Neuron (in vitro differentiated cells): ENCODE measurements around the gene EGFLAM.

Source experiments
- H2AFZ ChIP-seq: one replicate; pipeline ENCODE4 v1.6.1; 2013; ENCODE audit warnings: low read depth, mild to moderate bottlenecking, inconsistent platforms, low read length, moderate library complexity
- H3K27me3 ChIP-seq: one replicate; pipeline ENCODE4 v1.6.1; 2013; ENCODE audit warnings: low read length; ENCODE audit not compliant: insufficient read depth
- H3K36me3 ChIP-seq: one replicate; pipeline ENCODE4 v1.6.1; 2013; ENCODE audit warnings: low read length; ENCODE audit not compliant: insufficient read depth
- H3K4me1 ChIP-seq: one replicate; pipeline ENCODE4 v1.6.1; 2013; ENCODE audit warnings: low read length; ENCODE audit not compliant: insufficient read depth
- H3K4me3 ChIP-seq: 2 replicates; pipeline ENCODE4 v1.5.1; 2013; ENCODE audit warnings: mild to moderate bottlenecking, low read length, moderate library complexity
- H3K9me3 ChIP-seq: one replicate; pipeline ENCODE4 v1.6.1; 2013; ENCODE audit warnings: low read length

The EGFLAM gene

DNA sequence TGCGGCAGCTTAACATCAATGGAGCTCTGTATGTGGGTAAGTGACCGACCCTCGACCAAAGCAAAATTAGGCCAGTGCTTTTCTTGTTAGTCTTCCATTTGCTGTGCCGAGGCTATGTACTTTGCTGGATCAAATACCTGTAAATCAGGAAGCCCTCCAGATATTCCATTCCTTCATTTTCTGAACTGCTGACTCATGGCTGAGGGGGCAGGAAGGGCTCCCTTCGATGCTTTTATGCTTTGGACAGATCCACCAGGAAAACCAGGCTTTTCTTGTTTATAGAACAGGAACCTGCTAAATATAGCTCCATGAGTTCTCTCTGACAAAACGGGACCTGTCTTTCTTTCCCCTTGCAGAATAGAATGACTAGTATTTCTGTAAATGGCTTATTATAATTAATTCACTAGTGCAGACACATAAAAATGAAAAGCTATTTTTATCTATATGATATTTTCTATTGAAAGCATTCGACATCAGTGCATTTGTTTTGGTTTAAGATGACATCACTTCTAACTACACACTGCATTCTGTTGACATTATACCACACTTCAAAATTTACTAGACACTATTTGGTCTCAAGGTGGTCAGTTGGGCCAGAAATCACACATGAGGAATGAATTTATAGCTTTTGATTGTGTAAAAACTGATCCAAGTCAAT lies 204.7 kb downstream of the EGFLAM start:
- peaks cover 24% of the 10 kb centered on the region for H3K4me1 ChIP-seq
- no peak overlapping the region for H3K4me3 ChIP-seq
- H2AFZ ChIP-seq = no peak overlapping the region

DNA sequence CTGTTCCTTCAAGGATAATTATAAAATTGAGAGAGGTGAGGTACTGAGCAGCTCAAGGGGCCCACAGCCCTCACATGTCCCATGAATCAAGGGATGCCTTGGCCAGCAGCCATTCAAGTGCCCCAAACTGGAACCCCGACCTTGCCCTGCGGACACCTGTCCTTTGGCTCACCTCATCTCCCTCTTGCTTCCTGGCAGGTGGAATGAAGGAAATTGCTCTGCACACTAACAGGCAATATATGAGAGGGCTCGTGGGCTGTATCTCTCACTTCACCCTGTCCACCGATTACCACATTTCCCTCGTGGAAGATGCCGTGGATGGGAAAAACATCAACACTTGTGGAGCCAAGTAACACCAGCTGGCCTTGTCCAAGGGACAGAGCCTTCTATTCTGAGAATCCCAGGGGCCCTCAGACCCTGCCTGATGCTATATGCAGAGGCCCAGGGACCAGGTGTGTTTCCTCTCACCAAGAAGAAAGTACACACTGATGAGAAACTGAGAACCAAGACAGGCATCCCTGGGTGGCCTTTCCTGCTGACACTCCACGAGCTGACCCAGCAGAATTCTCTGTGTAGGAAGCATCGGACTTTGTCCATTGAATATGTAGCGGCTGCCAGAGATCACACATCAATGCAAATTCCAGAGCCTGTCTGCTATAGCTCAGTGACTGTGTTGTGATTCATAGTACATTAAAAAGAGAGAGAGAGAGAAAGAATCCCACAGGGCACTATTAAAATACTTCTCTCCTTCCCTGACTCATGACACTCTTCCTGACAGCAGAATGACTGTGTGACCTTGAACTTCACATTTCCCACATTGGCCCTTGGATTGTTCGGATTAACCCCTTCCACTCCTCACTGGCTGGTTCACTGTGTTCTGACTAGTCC lies 205.5 kb downstream of the EGFLAM start:
- Histone ChIP-seq H3K9me3 (no peaks in the 10 kb centered on the region), H2AFZ (no peak overlapping the region), H3K4me1 (peaks cover 32% of the 10 kb centered on the region), H3K4me3 (no peak overlapping the region), H3K36me3 (no peaks in the 10 kb centered on the region), H3K27me3 (no peaks in the 10 kb centered on the region)

More for the DNA sequence above, 204.7 kb downstream of the EGFLAM start:
- Histone ChIP-seq H3K9me3 (no peaks in the 10 kb centered on the region), H3K27me3 (no peaks in the 10 kb centered on the region), H3K36me3 (no peaks in the 10 kb centered on the region)

GRCh38 chr5:38465061-38465460 lies 206.7 kb downstream of the EGFLAM start:
- Histone ChIP-seq H3K4me1 (peaks cover 39% of the 10 kb centered on the region), H3K36me3 (no peaks in the 10 kb centered on the region), H3K27me3 (no peaks in the 10 kb centered on the region), H3K9me3 (no peaks in the 10 kb centered on the region), H2AFZ (no peak overlapping the region), H3K4me3 (no peak overlapping the region)

- no peaks in the 10 kb centered on the region for H3K27me3 ChIP-seq
- no peaks in the 10 kb centered on the region for H3K36me3 ChIP-seq
- H3K9me3 ChIP-seq = no peaks in the 10 kb centered on the region
- peaks cover 39% of the 10 kb centered on the region for H3K4me1 ChIP-seq
- no peak overlapping the region for H2AFZ ChIP-seq
- H3K4me3 ChIP-seq = no peak overlapping the region
Measured at GRCh38 chr5:38465702-38466423, 207.5 kb downstream of the EGFLAM start.

- Histone ChIP-seq H3K27me3 (no peaks in the 10 kb centered on the region), H3K4me1 (peaks cover 39% of the 10 kb centered on the region), H3K36me3 (no peaks in the 10 kb centered on the region), H3K4me3 (no peak overlapping the region), H3K9me3 (no peaks in the 10 kb centered on the region), H2AFZ (no peak overlapping the region)
Measured at GRCh38 chr5:38466424-38467189, 208.2 kb downstream of the EGFLAM start.

DNA sequence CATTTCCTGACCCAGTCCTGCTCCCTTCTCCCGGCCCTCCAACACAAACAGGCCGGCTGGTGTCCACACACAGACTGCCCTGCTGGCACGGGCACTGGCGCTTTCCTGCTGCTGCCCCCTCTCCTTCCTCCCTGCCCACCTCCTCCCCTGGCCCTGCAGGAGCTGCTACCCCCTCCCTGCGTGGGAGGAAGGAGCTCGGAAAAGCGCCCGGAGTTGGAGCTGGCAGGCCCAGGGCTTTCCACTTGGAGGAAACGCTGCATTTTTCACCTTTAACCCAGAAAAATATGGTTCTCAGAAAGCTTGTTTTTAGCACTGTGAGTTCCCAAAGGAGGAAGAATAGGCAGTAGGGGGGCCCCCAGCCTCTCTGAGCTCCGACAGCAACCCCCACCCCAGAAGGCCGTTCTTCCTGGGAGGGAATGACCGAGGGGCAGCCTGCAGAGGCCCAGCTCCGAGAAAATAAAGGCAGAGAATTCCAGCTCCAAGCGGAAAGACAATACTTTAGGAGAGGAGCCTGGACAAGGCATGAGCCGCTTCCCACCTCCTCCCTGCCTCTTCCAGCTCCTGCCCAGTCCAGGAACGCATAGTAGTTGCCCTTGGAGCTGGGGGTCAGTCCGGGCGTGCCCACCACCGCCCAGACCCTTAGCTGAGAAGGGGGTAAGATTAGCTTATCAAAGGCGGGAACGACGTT lies 209.1 kb downstream of the EGFLAM start:
- Histone ChIP-seq H3K4me3 (no peak overlapping the region), H3K27me3 (no peaks in the 10 kb centered on the region), H3K36me3 (no peaks in the 10 kb centered on the region), H2AFZ (no peak overlapping the region), H3K4me1 (peaks cover 39% of the 10 kb centered on the region), H3K9me3 (no peaks in the 10 kb centered on the region)

DNA sequence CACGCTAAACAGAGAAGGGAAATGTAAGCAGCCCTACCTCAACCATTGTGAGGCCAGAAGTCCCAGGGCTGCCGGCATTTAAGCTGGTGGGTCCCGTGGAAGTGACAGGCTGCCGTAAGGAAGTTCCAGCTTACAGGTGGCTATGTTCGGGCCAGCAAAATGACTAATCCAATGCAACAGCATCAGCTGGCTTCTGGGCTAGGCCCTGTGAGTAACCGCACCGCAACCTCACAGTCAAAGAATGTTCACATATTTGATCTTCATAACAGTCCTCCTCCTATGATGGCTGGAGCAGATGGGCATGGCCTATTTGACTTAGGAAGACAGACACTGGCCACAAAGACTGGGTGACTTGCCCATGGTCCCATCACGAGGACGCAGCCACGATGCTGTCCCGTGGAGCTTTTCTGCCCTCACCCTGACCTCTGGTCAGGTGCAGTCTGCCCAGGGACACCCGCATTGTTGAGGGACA lies 209.9 kb downstream of the EGFLAM start:
- Histone ChIP-seq H2AFZ (no peak overlapping the region), H3K27me3 (no peaks in the 10 kb centered on the region), H3K9me3 (no peaks in the 10 kb centered on the region), H3K4me1 (peaks cover 39% of the 10 kb centered on the region), H3K4me3 (no peak overlapping the region), H3K36me3 (no peaks in the 10 kb centered on the region)

- peaks cover 30% of the 10 kb centered on the region for H3K4me1 ChIP-seq
- H3K36me3 ChIP-seq = no peaks in the 10 kb centered on the region
- H3K4me3 ChIP-seq = no peak overlapping the region
- peak overlapping the region; percentile 30 for H2AFZ ChIP-seq
- no peaks in the 10 kb centered on the region for H3K27me3 ChIP-seq
- H3K9me3 ChIP-seq = no peaks in the 10 kb centered on the region
Measured at GRCh38 chr5:38468978-38469706, 210.8 kb downstream of the EGFLAM start.

DNA sequence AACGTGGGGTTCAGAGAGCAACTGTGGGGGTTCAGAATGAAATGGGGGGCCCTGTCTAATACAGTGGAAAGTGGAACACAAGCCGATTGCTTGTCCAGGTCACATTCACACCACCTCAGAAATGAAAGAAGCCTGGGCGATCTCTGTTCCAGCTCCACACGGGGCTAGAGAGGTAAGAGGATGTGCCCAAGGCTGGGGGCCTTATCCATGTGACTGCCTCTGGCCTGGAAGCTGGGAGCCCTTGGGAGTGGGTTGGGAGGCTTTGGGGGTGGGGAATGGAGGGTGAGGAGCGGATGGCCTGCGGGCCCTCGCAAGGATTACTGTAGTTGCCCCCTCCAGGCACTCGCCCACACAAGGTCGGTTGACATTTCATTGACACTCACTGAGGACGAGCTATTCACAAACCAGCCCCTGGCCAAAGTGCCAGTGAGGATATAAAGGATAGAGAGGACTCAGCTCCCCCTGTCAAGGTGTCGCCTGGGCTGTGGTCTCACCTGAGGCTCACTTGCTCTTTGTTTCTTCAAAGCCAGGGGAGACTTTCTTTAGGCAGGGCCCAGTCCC lies 211.4 kb downstream of the EGFLAM start:
- Histone ChIP-seq H3K36me3 (no peaks in the 10 kb centered on the region), H3K4me3 (no peak overlapping the region), H3K9me3 (no peaks in the 10 kb centered on the region), H3K27me3 (no peaks in the 10 kb centered on the region), H2AFZ (no peak overlapping the region), H3K4me1 (peaks cover 24% of the 10 kb centered on the region)

DNA sequence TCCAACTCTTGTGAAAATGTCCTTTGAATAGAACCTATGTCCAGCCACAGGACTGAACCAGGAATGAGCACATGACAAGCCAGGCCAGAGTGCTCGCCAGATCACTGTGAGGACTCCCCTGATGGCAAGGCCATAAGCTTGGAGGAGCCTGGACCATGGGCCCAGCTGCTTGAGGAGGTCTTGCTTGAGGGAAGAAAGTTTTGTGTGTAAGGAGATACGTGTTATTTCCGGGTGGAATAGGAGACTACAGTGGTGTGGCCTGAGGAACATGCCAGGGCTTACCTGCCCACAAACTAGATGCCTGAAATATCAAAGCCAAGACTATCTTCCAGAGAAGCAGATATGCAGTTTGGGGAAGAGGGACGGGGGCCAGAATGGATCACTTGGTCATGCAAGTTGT lies 213.3 kb downstream of the EGFLAM start:
- no peaks in the 10 kb centered on the region for H3K36me3 ChIP-seq

GRCh38 chr5:38472541-38472940 lies 214.2 kb downstream of the EGFLAM start:
- Histone ChIP-seq H2AFZ (no peak overlapping the region), H3K4me1 (peaks cover 19% of the 10 kb centered on the region), H3K27me3 (no peaks in the 10 kb centered on the region), H3K4me3 (no peak overlapping the region), H3K36me3 (no peaks in the 10 kb centered on the region), H3K9me3 (no peaks in the 10 kb centered on the region)

More for the DNA sequence above, 213.3 kb downstream of the EGFLAM start:
- no peaks in the 10 kb centered on the region for H3K9me3 ChIP-seq
- H2AFZ ChIP-seq = no peak overlapping the region
- peaks cover 21% of the 10 kb centered on the region for H3K4me1 ChIP-seq
- no peaks in the 10 kb centered on the region for H3K27me3 ChIP-seq
- no peak overlapping the region for H3K4me3 ChIP-seq
